GM12878 (cell line): ENCODE measurements around the gene GCDH. TPM values are rescaled to one million over a fixed set of nuclear protein-coding genes. Genes with fewer than 3 reads are reported as not detected.

Experiments used
- CUX1 ChIP-seq: IDR thresholded peaks from 2 replicates; pipeline ENCODE4 v1.6.1; 2012; ENCODE audit warnings: improper control_type of control experiment, low read depth, low read length; ENCODE audit not compliant: insufficient replicate concordance
- EED ChIP-seq: sonication (generic); IDR thresholded peaks from 2 replicates; pipeline ENCODE4 v1.6.1; 2016; ENCODE audit warnings: antibody characterized with exemption, low read depth
- FOXK2 ChIP-seq: fragments of 450-650 bp; IDR thresholded peaks from 2 replicates; pipeline ENCODE4 v1.6.1; 2017; ENCODE audit warnings: mild to moderate bottlenecking, moderate library complexity
- HDAC2 ChIP-seq: fragments of 200-600 bp; sonication (generic); IDR thresholded peaks from 2 replicates; pipeline ENCODE4 v1.6.1; 2017
- IRF5 ChIP-seq: fragments of 450-650 bp; IDR thresholded peaks from 2 replicates; pipeline ENCODE4 v1.6.1; 2017; ENCODE audit warnings: borderline replicate concordance
- MAX ChIP-seq: IDR thresholded peaks from 2 replicates; pipeline ENCODE4 v1.6.1; 2012; ENCODE audit warnings: low read depth, low read length, improper control_type of control experiment
- MYC ChIP-seq: IDR thresholded peaks from 2 replicates; pipeline ENCODE4 v1.6.1; 2011; ENCODE audit warnings: mild to moderate bottlenecking, low read length, moderate library complexity, inconsistent platforms; ENCODE audit not compliant: insufficient read depth, insufficient replicate concordance, insufficient read length, severe bottlenecking
- NR2F1 ChIP-seq: fragments of 450-650 bp; conservative IDR thresholded peaks from 2 replicates; pipeline ENCODE4 v1.6.1; 2017; ENCODE audit warnings: mild to moderate bottlenecking
- PAX5 ChIP-seq: IDR thresholded peaks from 2 replicates; pipeline ENCODE4 v1.6.1; 2011; ENCODE audit warnings: low read depth, low read length, borderline replicate concordance
- RELA ChIP-seq: fragments of 450-650 bp; IDR thresholded peaks from 2 replicates; pipeline ENCODE4 v1.8.0; 2014; ENCODE audit warnings: borderline replicate concordance; ENCODE audit not compliant: partially characterized antibody
- RUNX3 ChIP-seq: IDR thresholded peaks from 2 replicates; pipeline ENCODE4 v1.6.1; 2012; ENCODE audit warnings: low read length, inconsistent platforms
- SIN3A ChIP-seq: IDR thresholded peaks from 2 replicates; pipeline ENCODE4 v1.6.1; 2012; ENCODE audit warnings: low read depth, low read length, improper control_type of control experiment
- SMC3 ChIP-seq: IDR thresholded peaks from 2 replicates; pipeline ENCODE4 v1.6.1; 2011; ENCODE audit warnings: low read length, improper control_type of control experiment, borderline replicate concordance
- SPI1 ChIP-seq: IDR thresholded peaks from 2 replicates; pipeline ENCODE4 v1.6.1; 2011; ENCODE audit warnings: low read depth, mild to moderate bottlenecking, low read length, moderate library complexity, borderline replicate concordance; ENCODE audit not compliant: insufficient read depth
- SREBF2 ChIP-seq: IDR thresholded peaks from 2 replicates; pipeline ENCODE4 v1.6.1; 2012; ENCODE audit warnings: mild to moderate bottlenecking, low read length
- TARDBP ChIP-seq: IDR thresholded peaks from 2 replicates; pipeline ENCODE4 v1.6.1; 2016; ENCODE audit warnings: borderline replicate concordance
- TBL1XR1 ChIP-seq: IDR thresholded peaks from 2 replicates; pipeline ENCODE4 v1.6.1; 2012; ENCODE audit warnings: low read depth, low read length, improper control_type of control experiment
- YBX1 ChIP-seq: fragments of 450-650 bp; IDR thresholded peaks from 2 replicates; pipeline ENCODE4 v1.6.1; 2016; ENCODE audit warnings: antibody characterized with exemption
- YY1 ChIP-seq: IDR thresholded peaks from 2 replicates; pipeline ENCODE4 v1.6.1; 2011; ENCODE audit warnings: low read depth, mild to moderate bottlenecking, low read length
- ZNF592 ChIP-seq: fragments of 450-650 bp; IDR thresholded peaks from 2 replicates; pipeline ENCODE4 v1.6.1; 2017; ENCODE audit warnings: mild to moderate bottlenecking, moderate library complexity
- ZNF622 ChIP-seq: fragments of 450-650 bp; IDR thresholded peaks from 2 replicates; pipeline ENCODE4 v1.6.1; 2017; ENCODE audit warnings: mild to moderate bottlenecking, inconsistent platforms
- polyA plus RNA-seq, 11 experiments: library from polyadenylated mRNA; depleted of rRNA in 4 of 11; unstranded in 6 of 11; stranded (reverse) in 5 of 11; fragments of >200 nt; fragmentation: Nextera tagmentation in 4 of 11; fragmentation: Illumina TruSeq in 1 of 11; extraction: Ambion mirVana in 4 of 11; extraction: Trizol in 1 of 11; gene quantifications; 1 replicate in 1 of 11; 2 replicates in 10 of 11; pipeline versions ENCODE4 v1.2.1 to v1.2.3, GENCODE V29; 2011 to 2016; ENCODE audit warnings: inconsistent platforms in 2 of 11, missing spikeins in 2 of 11, low read depth in 1 of 11
- total RNA-seq, 4 experiments: library from RNA; depleted of rRNA in 3 of 4; stranded (reverse); fragments of >200 nt in 3 of 4; fragmentation: Illumina TruSeq in 1 of 4; extraction: Trizol in 1 of 4; gene quantifications; 2 replicates each; pipeline versions ENCODE4 v1.2.1 to v1.2.3, GENCODE V29; 2013 to 2021

GCDH gene
- total and polyA plus RNA-seq, 10 of the 15 experiments (the other 5 are each of a cell fraction or from before 2014, with no cell fraction given) = 4.2 to 69.4 (median 39.7) TPM

GRCh38 chr19:12881172-12881808, 9.7 kb upstream of the GCDH start, which contains the start of gene DNASE2 (continued):
- TF ChIP-seq EED (peak; percentile 92), HDAC2 (no peak), SPI1 (peak; percentile 99), TARDBP (no peak), RUNX3 (peak; percentile 27; the same call in 1 of the 2 replicates), MYC (no peak), YBX1 (no peak), CUX1 (no peak), RELA (no peak), SIN3A (peak; percentile 39; the same call in 1 of the 2 replicates), IRF5 (no peak), SREBF2 (no peak), NR2F1 (peak; percentile 78), FOXK2 (no peak), YY1 (0 out of 2 replicates have a peak, but pooled peaks have one; percentile 8), SMC3 (no peak), TBL1XR1 (no peak), ZNF622 (no peak), PAX5 (0 out of 2 replicates have a peak, but pooled peaks have one; percentile 9), MAX (no peak), ZNF592 (no peak)
